A549 (cell line): ENCODE results near the gene XYLT1. TPM values are rescaled to one million over a fixed set of nuclear protein-coding genes. Genes with fewer than 3 reads are reported as not detected.

Experiments
- ATAC-seq, 2 experiments: fragments of 200-7000 bp in 1 of 2; fragments of >200 bp in 1 of 2; cut with Nextera tagmentation in 1 of 2; cut with Tn5 transposase in 1 of 2; 3 replicates each; pipeline versions ENCODE4 v1.8.0 to v1.9.1; 2018 to 2020; ENCODE audit warnings: mild to moderate bottlenecking in 1 of 2, moderate library complexity in 1 of 2
- CTCF ChIA-PET: fragments of 300-600 bp; sonication (Branson Sonifier 250); formaldehyde crosslinking; extraction: SDS; loops from one replicate; lab custom pipeline; 2021; ENCODE audit warnings: antibody characterized with exemption, inconsistent platforms; lab: Yijun Ruan, JAX
- POLR2A ChIA-PET: fragments of 350-600 bp; formaldehyde crosslinking; extraction: SDS; loops from one replicate; lab custom pipeline; 2021; ENCODE audit warnings: antibody characterized with exemption, inconsistent platforms; lab: Yijun Ruan, JAX
- DNase-seq, 2 experiments: peaks; one replicate each; pipeline versions ENCODE4 v3.0.0 to v3.0.0-alpha.2; 2011 to 2016; ENCODE audit warnings: low read depth in 1 of 2, low spot score in 1 of 2
- FAIRE-seq: peaks from 2 replicates; lab custom pipeline; 2011; peaks lifted over from hg19 to GRCh38; lab: Jason Lieb, UNC
- H3K27ac ChIP-seq, 2 experiments: fragments of >200 bp; sonication (Bioruptor Twin); formaldehyde crosslinking; 3 replicates each; pipeline ENCODE4 v1.5.1; 2016 to 2017
- H3K4me1 ChIP-seq: fragments of >200 bp; sonication (Bioruptor Twin); formaldehyde crosslinking; 3 replicates; pipeline ENCODE4 v1.6.1; 2016
- H3K4me2 ChIP-seq: fragments of >200 bp; sonication (Bioruptor Twin); formaldehyde crosslinking; 3 replicates; pipeline ENCODE4 v1.6.1; 2016
- H3K4me3 ChIP-seq: fragments of >200 bp; sonication (Bioruptor Twin); formaldehyde crosslinking; 3 replicates; pipeline ENCODE4 v1.5.1; 2016
- H3K9me3 ChIP-seq: fragments of >200 bp; sonication (Bioruptor Twin); formaldehyde crosslinking; 3 replicates; pipeline ENCODE4 v1.6.1; 2016
- CBX2 ChIP-seq: fragments of 200-600 bp; sonication (generic); IDR thresholded peaks from 2 replicates; pipeline ENCODE4 v1.6.1; 2016; ENCODE audit warnings: low read depth, mild to moderate bottlenecking, borderline replicate concordance
- EHMT2 ChIP-seq: fragments of 200-600 bp; sonication (generic); IDR thresholded peaks from 2 replicates; pipeline ENCODE4 v1.6.1; 2016; ENCODE audit warnings: antibody characterized with exemption, low read depth, mild to moderate bottlenecking, moderate library complexity
- FOSB ChIP-seq: fragments of 250-450 bp; sonication (Bioruptor Pico); IDR thresholded peaks from 2 replicates; pipeline ENCODE4 v1.5.0; 2020; ENCODE audit warnings: mild to moderate bottlenecking, moderate library complexity
- FOSL2 ChIP-seq, 2 experiments: fragments of 450-650 bp in 1 of 2; fragments of >200 bp in 1 of 2; sonication (Bioruptor Twin) in 1 of 2; formaldehyde crosslinking; IDR thresholded peaks; 2 replicates each; pipeline versions ENCODE4 v1.5.0 to v1.6.1; 2016 to 2020; ENCODE audit warnings: mild to moderate bottlenecking in 1 of 2, moderate library complexity in 1 of 2
- KDM5A ChIP-seq: fragments of 200-600 bp; sonication (generic); IDR thresholded peaks from 2 replicates; pipeline ENCODE4 v1.6.1; 2016; ENCODE audit warnings: antibody characterized with exemption, mild to moderate bottlenecking
- MAFK ChIP-seq: fragments of 450-650 bp; IDR thresholded peaks from 2 replicates; pipeline ENCODE4 v1.6.1; 2014; ENCODE audit not compliant: partially characterized antibody
- NFE2L2 ChIP-seq: fragments of 150-350 bp; conservative IDR thresholded peaks from 2 replicates; pipeline ENCODE4 v1.6.1; 2014; ENCODE audit warnings: low read length
- POLR2A ChIP-seq: IDR thresholded peaks from 2 replicates; pipeline ENCODE4 v1.6.1; 2012; ENCODE audit warnings: mild to moderate bottlenecking, low read length
- POLR2AphosphoS2 ChIP-seq: conservative IDR thresholded peaks from 2 replicates; pipeline ENCODE4 v1.6.1; 2012; ENCODE audit warnings: low read length, improper control_type of control experiment, inconsistent platforms
- ZFP36 ChIP-seq: fragments of 450-650 bp; IDR thresholded peaks from 2 replicates; pipeline ENCODE4 v1.6.1; 2014; ENCODE audit warnings: borderline replicate concordance; ENCODE audit not compliant: partially characterized antibody
- ZSCAN20 ChIP-seq: fragments of 250-450 bp; sonication (Bioruptor Pico); IDR thresholded peaks from 2 replicates; pipeline ENCODE4 v1.8.0; 2022; ENCODE audit warnings: mild to moderate bottlenecking, moderate library complexity
- WGBS: methylation state at CpG from one replicate; pipeline ENCODE4 v1.1.6; 2017; ENCODE audit errors: missing lambda C conversion rate; 5-methylcytosine and 5-hydroxymethylcytosine counted together
- polyA plus RNA-seq, 4 experiments: library from polyadenylated mRNA; depleted of rRNA in 3 of 4; stranded (reverse); fragments of >200 nt; fragmentation: RNase III in 1 of 4; extraction: RNeasy Plus Mini Kit Qiagen cat#74134 plus additional on column Dnase treatment in 1 of 4; gene quantifications; 2 replicates in 3 of 4; 3 replicates in 1 of 4; pipeline ENCODE4 v1.2.3, GENCODE V29; 2011 to 2017
- TF ChIP-seq, protein P1 (sequence below): fragments of 250-450 bp; sonication (Bioruptor Pico); IDR thresholded peaks from 2 replicates; pipeline ENCODE4 v1.5.0; 2021; ENCODE audit warnings: mild to moderate bottlenecking, moderate library complexity, borderline replicate concordance
- TF ChIP-seq, protein P2 (sequence below): fragments of >200 bp; sonication (Bioruptor Twin); formaldehyde crosslinking; IDR thresholded peaks from 3 replicates; pipeline ENCODE4 v1.6.1; 2016
- TF ChIP-seq, protein P3 (sequence below): fragments of 450-650 bp; IDR thresholded peaks from 2 replicates; pipeline ENCODE4 v1.6.1; 2014; ENCODE audit warnings: antibody characterized with exemption
- TF ChIP-seq, protein P4 (sequence below): fragments of 200-600 bp; sonication (generic); IDR thresholded peaks from 2 replicates; pipeline ENCODE4 v1.6.1; 2016; ENCODE audit warnings: antibody characterized with exemption, mild to moderate bottlenecking, moderate library complexity
- TF ChIP-seq, protein P5 (sequence below): fragments of 150-350 bp; IDR thresholded peaks from 2 replicates; pipeline ENCODE4 v1.6.1; 2014; ENCODE audit warnings: low read depth, mild to moderate bottlenecking, low read length

XYLT1 gene
- polyA plus RNA-seq, 2 of the 4 experiments (the other 2 are of a cell fraction): 0.78 to 0.88 TPM

DNA sequence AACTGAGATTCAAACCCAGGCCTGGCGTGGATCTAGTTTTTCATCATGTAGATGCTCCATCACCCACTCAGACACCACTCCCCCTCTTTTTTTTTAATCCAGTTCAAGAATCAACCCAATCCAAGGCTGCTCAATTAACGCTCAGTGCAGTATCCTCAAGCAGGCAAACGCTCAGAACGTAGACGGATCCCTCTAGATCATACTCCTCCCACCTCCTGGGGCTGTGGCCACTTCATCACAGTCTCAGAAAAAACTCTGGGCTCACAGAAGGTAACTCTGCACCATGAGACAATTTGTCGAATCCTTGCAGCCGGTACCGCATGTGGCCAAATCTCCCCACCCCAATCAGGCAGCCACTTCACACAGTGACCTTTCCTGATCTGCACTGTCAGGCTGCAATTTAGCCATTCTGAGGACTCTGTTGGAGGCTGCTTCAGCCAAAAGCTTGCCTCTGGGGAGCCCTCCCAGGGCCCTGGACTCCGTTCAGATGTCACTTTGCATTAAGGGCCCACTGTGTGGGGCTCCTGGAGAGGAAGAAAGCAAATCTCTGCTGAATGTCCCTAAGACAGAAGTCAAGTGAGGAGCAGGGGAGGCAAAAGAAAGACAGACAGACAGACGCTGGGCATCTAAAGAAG, 183.5 kb downstream of the XYLT1 start:
- no peak for FAIRE-seq
- no peaks in the 10 kb centered on the region for H3K4me1 ChIP-seq
- ChIA-PET CTCF (no interaction called here), POLR2A (no interaction called here)
- 45% methylated on average over 10 of the region's 10 CpGs for WGBS
- no peak overlapping the region for H3K4me3 ChIP-seq
- no peak overlapping the region for H3K4me2 ChIP-seq
- H3K27ac ChIP-seq: no peak overlapping the region
- TF ChIP-seq, protein P1, sequence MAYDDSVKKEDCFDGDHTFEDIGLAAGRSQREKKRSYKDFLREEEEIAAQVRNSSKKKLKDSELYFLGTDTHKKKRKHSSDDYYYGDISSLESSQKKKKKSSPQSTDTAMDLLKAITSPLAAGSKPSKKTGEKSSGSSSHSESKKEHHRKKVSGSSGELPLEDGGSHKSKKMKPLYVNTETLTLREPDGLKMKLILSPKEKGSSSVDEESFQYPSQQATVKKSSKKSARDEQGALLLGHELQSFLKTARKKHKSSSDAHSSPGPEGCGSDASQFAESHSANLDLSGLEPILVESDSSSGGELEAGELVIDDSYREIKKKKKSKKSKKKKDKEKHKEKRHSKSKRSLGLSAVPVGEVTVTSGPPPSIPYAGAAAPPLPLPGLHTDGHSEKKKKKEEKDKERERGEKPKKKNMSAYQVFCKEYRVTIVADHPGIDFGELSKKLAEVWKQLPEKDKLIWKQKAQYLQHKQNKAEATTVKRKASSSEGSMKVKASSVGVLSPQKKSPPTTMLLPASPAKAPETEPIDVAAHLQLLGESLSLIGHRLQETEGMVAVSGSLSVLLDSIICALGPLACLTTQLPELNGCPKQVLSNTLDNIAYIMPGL (CRISPR knock-in tag): no peak
- ATAC-seq: no peak
- no peaks in the 10 kb centered on the region for H3K9me3 ChIP-seq
- DNase-seq: no peak

DNA sequence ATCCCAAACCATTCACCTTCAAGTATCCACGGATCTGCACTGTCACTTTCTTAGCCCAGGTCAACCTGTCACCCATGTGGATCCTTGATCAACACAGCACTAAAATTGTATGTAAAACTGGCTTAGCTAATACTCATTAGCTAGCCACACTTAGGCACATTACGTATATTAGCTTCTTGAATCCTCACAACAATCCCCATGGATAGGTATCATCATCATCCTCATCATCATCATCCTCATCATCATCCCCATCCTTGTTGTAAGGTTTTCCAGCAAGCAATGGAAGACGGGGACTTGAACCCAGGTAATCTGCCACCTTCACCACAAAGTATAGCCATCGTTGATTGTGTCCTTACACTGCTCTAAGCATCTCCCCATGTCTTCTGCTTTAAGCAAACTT, 184.3 kb downstream of the XYLT1 start:
- CTCF ChIA-PET: no interaction called here

DNA sequence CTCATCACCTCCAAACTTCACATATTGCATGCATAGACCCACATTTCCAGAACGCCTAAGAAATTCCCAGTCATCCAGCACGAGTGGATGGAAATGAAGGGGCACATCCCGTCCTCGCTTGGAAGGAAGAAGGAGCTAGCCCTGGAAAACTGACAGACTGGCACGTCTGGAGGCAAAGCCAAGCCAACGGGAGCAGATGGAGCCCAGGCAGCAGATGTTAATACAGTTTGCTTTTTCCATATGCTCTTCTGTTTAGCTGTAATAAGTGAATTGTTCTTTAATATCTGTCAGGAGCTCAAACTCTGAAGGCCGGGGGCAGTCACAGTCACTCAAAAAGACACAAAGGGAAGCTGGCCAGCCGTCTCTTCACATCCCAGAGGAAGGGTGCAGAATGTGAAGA, 187.7 kb downstream of the XYLT1 start:
- CTCF ChIA-PET: no interaction called here
- POLR2A ChIA-PET: no interaction called here
- FAIRE-seq: no peak

More for the DNA sequence above, 184.3 kb downstream of the XYLT1 start:
- TF ChIP-seq, protein P2, sequence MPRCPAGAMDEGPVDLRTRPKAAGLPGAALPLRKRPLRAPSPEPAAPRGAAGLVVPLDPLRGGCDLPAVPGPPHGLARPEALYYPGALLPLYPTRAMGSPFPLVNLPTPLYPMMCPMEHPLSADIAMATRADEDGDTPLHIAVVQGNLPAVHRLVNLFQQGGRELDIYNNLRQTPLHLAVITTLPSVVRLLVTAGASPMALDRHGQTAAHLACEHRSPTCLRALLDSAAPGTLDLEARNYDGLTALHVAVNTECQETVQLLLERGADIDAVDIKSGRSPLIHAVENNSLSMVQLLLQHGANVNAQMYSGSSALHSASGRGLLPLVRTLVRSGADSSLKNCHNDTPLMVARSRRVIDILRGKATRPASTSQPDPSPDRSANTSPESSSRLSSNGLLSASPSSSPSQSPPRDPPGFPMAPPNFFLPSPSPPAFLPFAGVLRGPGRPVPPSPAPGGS: no peak
- no peak for TF ChIP-seq KDM5A
- TF ChIP-seq, all 56 proteins: peak for 0
- no peak for FAIRE-seq
- no peak for DNase-seq
- WGBS: 23% methylated on average over 4 of the region's 4 CpGs
- Histone ChIP-seq H3K9me3 (no peaks in the 10 kb centered on the region), H3K4me2 (no peak overlapping the region), H3K4me1 (no peaks in the 10 kb centered on the region), H3K4me3 (no peak overlapping the region), H3K27ac (no peak overlapping the region)
- POLR2A ChIA-PET: no interaction called here
- ATAC-seq: no peak

DNA sequence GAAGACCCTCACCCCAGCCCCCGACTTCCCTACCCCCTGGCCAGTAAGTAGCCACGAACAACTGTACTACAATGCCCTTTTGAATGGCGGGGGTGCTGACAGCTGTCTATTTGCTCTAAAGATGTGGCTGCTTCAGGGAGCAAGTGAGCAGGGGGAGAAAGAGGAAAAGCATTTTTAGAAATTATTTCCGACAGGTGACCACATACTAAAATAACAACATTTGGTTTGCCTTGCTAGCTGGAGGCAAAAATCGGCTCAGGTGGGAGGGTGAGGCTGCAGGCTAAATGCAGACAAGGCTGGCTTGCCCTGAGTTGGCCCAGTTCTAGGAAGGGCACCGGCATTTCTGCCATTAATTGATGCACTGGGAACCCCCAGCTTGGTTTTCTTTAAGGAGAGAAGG, 188.5 kb downstream of the XYLT1 start:
- H3K27ac ChIP-seq: no peak overlapping the region
- FAIRE-seq: no peak
- no peaks in the 10 kb centered on the region for H3K4me1 ChIP-seq
- no peak overlapping the region for H3K4me2 ChIP-seq
- CTCF ChIA-PET: no interaction called here
- DNase-seq: no peak
- 13% methylated on average over 6 of the region's 6 CpGs for WGBS
- POLR2A ChIA-PET: no interaction called here
- H3K4me3 ChIP-seq: no peak overlapping the region
- ATAC-seq: no peak
- no peaks in the 10 kb centered on the region for H3K9me3 ChIP-seq
- TF ChIP-seq KDM5A (no peak), CBX2 (no peak), EHMT2 (no peak), FOSL2 (IDR thresholded peaks at IDR 0.05) (no peak), FOSL2 (CRISPR knock-in tag; IDR thresholded peaks at IDR 0.05) (no peak), POLR2AphosphoS2 (no peak), NFE2L2 (no peak), MAFK (no peak), POLR2A (no peak), FOSB (CRISPR knock-in tag) (no peak)
- TF ChIP-seq, protein P1 (CRISPR knock-in tag): no peak
- TF ChIP-seq, protein P3, sequence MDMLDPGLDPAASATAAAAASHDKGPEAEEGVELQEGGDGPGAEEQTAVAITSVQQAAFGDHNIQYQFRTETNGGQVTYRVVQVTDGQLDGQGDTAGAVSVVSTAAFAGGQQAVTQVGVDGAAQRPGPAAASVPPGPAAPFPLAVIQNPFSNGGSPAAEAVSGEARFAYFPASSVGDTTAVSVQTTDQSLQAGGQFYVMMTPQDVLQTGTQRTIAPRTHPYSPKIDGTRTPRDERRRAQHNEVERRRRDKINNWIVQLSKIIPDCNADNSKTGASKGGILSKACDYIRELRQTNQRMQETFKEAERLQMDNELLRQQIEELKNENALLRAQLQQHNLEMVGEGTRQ: no peak
- TF ChIP-seq, protein P4, sequence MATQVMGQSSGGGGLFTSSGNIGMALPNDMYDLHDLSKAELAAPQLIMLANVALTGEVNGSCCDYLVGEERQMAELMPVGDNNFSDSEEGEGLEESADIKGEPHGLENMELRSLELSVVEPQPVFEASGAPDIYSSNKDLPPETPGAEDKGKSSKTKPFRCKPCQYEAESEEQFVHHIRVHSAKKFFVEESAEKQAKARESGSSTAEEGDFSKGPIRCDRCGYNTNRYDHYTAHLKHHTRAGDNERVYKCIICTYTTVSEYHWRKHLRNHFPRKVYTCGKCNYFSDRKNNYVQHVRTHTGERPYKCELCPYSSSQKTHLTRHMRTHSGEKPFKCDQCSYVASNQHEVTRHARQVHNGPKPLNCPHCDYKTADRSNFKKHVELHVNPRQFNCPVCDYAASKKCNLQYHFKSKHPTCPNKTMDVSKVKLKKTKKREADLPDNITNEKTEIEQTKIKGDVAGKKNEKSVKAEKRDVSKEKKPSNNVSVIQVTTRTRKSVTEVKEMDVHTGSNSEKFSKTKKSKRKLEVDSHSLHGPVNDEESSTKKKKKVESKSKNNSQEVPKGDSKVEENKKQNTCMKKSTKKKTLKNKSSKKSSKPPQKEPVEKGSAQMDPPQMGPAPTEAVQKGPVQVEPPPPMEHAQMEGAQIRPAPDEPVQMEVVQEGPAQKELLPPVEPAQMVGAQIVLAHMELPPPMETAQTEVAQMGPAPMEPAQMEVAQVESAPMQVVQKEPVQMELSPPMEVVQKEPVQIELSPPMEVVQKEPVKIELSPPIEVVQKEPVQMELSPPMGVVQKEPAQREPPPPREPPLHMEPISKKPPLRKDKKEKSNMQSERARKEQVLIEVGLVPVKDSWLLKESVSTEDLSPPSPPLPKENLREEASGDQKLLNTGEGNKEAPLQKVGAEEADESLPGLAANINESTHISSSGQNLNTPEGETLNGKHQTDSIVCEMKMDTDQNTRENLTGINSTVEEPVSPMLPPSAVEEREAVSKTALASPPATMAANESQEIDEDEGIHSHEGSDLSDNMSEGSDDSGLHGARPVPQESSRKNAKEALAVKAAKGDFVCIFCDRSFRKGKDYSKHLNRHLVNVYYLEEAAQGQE: no peak
- TF ChIP-seq, protein P2: no peak
- TF ChIP-seq, protein P5, sequence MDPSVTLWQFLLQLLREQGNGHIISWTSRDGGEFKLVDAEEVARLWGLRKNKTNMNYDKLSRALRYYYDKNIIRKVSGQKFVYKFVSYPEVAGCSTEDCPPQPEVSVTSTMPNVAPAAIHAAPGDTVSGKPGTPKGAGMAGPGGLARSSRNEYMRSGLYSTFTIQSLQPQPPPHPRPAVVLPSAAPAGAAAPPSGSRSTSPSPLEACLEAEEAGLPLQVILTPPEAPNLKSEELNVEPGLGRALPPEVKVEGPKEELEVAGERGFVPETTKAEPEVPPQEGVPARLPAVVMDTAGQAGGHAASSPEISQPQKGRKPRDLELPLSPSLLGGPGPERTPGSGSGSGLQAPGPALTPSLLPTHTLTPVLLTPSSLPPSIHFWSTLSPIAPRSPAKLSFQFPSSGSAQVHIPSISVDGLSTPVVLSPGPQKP: no peak

More for the DNA sequence above, 187.7 kb downstream of the XYLT1 start:
- no peak overlapping the region for H3K4me3 ChIP-seq
- H3K4me1 ChIP-seq: no peaks in the 10 kb centered on the region
- DNase-seq (no peak), ATAC-seq (no peak)
- WGBS: 31% methylated on average over 8 of the region's 8 CpGs
- no peak overlapping the region for H3K4me2 ChIP-seq
- no peak overlapping the region for H3K27ac ChIP-seq
- TF ChIP-seq ZFP36: no peak
- TF ChIP-seq ZSCAN20 (CRISPR knock-in tag): no peak
- H3K9me3 ChIP-seq: no peaks in the 10 kb centered on the region
